OCI-LY7 (cell line): ENCODE measurements around the gene KIF1A. TPM values are rescaled to one million over a fixed set of nuclear protein-coding genes. Genes with fewer than 3 reads are reported as not detected.

Experiments used
- BruUV-seq: library from RNA; stranded (reverse); fragments of 400-500 nt; replicated peaks from 2 replicates; lab custom pipeline; 2021; lab: Mats Ljungman, UMichigan
- CTCF ChIA-PET: fragments of 300-600 bp; sonication (Branson Sonifier 250); formaldehyde crosslinking; loops from one replicate; lab custom pipeline; 2022; ENCODE audit warnings: antibody characterized with exemption; ENCODE audit not compliant: unreplicated experiment; lab: Charles Lee
- POLR2A ChIA-PET: fragments of 300-600 bp; sonication (Branson Sonifier 250); formaldehyde crosslinking; loops from one replicate; lab custom pipeline; 2022; ENCODE audit warnings: antibody characterized with exemption; lab: Charles Lee
- DNase-seq: peaks from one replicate; pipeline ENCODE4 v3.0.0-alpha.2; 2015; ENCODE audit warnings: low spot score
- H2AFZ ChIP-seq: fragments of 200-600 bp; sonication (generic), shearing (Covaris generic); 2 replicates; pipeline ENCODE4 v1.6.1; 2014; ENCODE audit warnings: mild to moderate bottlenecking, antibody characterized with exemption, low read length, moderate library complexity
- H3K27ac ChIP-seq: fragments of 200-600 bp; sonication (generic); 2 replicates; pipeline ENCODE4 v1.5.1; 2014; ENCODE audit warnings: mixed run types, low read depth, mild to moderate bottlenecking, moderate library complexity, low read length, inconsistent platforms; ENCODE audit not compliant: poor library complexity, severe bottlenecking
- H3K36me3 ChIP-seq: fragments of 200-600 bp; sonication (generic); 2 replicates; pipeline ENCODE4 v1.6.1; 2014; ENCODE audit warnings: mild to moderate bottlenecking, antibody characterized with exemption, low read length, moderate library complexity, mixed read lengths; ENCODE audit not compliant: insufficient read depth
- H3K4me1 ChIP-seq: fragments of 200-600 bp; sonication (generic); 2 replicates; pipeline ENCODE4 v1.5.1; 2014; ENCODE audit warnings: mild to moderate bottlenecking, low read length; ENCODE audit not compliant: insufficient read depth, poor library complexity, severe bottlenecking
- H3K4me2 ChIP-seq: fragments of 200-600 bp; sonication (generic); 2 replicates; pipeline ENCODE4 v1.6.1; 2014; ENCODE audit warnings: mild to moderate bottlenecking, low read length
- H3K4me3 ChIP-seq: fragments of 200-600 bp; sonication (generic); 2 replicates; pipeline ENCODE4 v1.5.1; 2014; ENCODE audit warnings: mild to moderate bottlenecking, low read depth, low read length; ENCODE audit not compliant: poor library complexity, severe bottlenecking
- H3K79me2 ChIP-seq: fragments of 200-600 bp; sonication (generic); 2 replicates; pipeline ENCODE4 v1.6.1; 2016; ENCODE audit warnings: low read depth, mild to moderate bottlenecking, low read length, moderate library complexity, mixed read lengths; ENCODE audit not compliant: insufficient read depth
- H3K9me2 ChIP-seq: fragments of 200-600 bp; sonication (generic); 2 replicates; pipeline ENCODE4 v1.6.1; 2016; ENCODE audit warnings: mild to moderate bottlenecking, low read length, mixed read lengths; ENCODE audit not compliant: insufficient read depth
- H3K9me3 ChIP-seq: fragments of 200-600 bp; sonication (generic); 2 replicates; pipeline ENCODE4 v1.6.1; 2014; ENCODE audit warnings: mild to moderate bottlenecking, mixed run types, low read length, mixed read lengths
- H4K20me1 ChIP-seq: fragments of 200-600 bp; sonication (generic); 2 replicates; pipeline ENCODE4 v1.6.1; 2014; ENCODE audit warnings: mild to moderate bottlenecking, antibody characterized with exemption, low read length, moderate library complexity, mixed read lengths; ENCODE audit not compliant: insufficient read depth
- EZH2phosphoT487 ChIP-seq: fragments of 200-600 bp; sonication (generic); IDR thresholded peaks from 2 replicates; pipeline ENCODE4 v1.6.1; 2018; ENCODE audit warnings: low read depth, borderline replicate concordance, mild to moderate bottlenecking, mixed run types, antibody characterized with exemption, low read length, moderate library complexity, mixed read lengths
- intact Hi-C: fragments of 100-400 bp; cut with micrococcal nuclease; formaldehyde crosslinking; loops from one replicate; pipeline ENCODE4 v1.10.0; 2022; ENCODE audit not compliant: unreplicated experiment
- total RNA-seq, 2 experiments: library from RNA; depleted of rRNA in 1 of 2; stranded (reverse); fragments of >200 nt in 1 of 2; shearing (Covaris generic) in 1 of 2; gene quantifications; 2 replicates each; pipeline ENCODE4 v1.2.3, GENCODE V29; 2014 to 2022
- TF ChIP-seq, protein P1 (sequence below): fragments of 200-600 bp; sonication (generic); conservative IDR thresholded peaks from 2 replicates; pipeline ENCODE4 v1.5.1; 2014; ENCODE audit warnings: mild to moderate bottlenecking, antibody characterized with exemption, low read length, moderate library complexity, mixed read lengths

The KIF1A gene
- total RNA-seq, 2 experiments from 2014 or later = not detected

DNA sequence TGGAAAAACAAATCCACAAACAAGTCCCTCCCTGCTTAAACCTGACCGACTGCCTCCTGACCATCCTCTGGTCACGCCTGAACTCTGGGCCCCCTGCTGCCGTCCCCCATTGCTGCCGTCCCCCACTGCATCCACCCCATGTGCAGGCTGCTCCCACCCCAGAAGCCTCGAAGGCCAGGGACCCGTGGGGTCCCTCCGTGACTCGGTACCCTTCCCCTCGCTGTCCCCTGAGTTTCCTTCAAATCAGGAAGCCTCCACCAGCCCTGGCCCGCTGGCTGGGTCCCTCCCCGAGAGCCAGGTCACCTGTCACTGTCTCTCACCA lies 30.7 kb upstream of the KIF1A start:
- ChIA-PET CTCF (no interaction called here), POLR2A (no interaction called here)
- TF ChIP-seq EZH2phosphoT487 = no peak
- TF ChIP-seq, protein P1, sequence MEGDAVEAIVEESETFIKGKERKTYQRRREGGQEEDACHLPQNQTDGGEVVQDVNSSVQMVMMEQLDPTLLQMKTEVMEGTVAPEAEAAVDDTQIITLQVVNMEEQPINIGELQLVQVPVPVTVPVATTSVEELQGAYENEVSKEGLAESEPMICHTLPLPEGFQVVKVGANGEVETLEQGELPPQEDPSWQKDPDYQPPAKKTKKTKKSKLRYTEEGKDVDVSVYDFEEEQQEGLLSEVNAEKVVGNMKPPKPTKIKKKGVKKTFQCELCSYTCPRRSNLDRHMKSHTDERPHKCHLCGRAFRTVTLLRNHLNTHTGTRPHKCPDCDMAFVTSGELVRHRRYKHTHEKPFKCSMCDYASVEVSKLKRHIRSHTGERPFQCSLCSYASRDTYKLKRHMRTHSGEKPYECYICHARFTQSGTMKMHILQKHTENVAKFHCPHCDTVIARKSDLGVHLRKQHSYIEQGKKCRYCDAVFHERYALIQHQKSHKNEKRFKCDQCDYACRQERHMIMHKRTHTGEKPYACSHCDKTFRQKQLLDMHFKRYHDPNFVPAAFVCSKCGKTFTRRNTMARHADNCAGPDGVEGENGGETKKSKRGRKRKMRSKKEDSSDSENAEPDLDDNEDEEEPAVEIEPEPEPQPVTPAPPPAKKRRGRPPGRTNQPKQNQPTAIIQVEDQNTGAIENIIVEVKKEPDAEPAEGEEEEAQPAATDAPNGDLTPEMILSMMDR = no peak
- Histone ChIP-seq H3K4me1 (no peaks in the 10 kb centered on the region), H3K4me3 (no peak overlapping the region), H3K36me3 (no peaks in the 10 kb centered on the region), H2AFZ (no peak overlapping the region), H3K27ac (no peak overlapping the region), H3K9me3 (no peaks in the 10 kb centered on the region), H3K4me2 (no peak overlapping the region), H3K9me2 (no peaks in the 10 kb centered on the region), H3K79me2 (no peaks in the 10 kb centered on the region), H4K20me1 (no peaks in the 10 kb centered on the region)
- intact Hi-C loops = loop anchor here (2.0 kb wide), 1 partner anchor 138 kb away; no protein-coding TSS in a partner anchor
- no peak for DNase-seq
- no TSS peak for BruUV-seq

DNA sequence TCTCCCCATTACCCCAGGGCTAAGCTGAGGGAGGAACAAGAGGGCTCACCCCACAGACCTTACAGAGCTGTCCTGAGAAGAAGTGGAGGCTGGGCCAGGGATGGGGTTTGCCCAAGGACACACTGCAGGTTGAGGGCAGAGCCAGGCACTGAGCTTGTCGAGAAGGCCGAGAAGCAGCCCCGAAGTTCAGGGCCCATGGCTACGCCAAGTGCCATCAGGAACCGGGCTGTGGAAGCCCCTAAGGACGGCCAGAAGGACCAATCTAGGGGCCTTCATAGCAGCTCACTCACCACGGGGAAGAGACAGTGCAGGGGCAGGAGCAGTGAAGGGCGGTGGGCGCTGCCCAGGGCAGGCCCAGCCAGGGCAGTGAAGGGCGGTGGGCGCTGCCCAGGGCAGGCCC lies 30.0 kb upstream of the KIF1A start:
- no peak overlapping the region for H3K27ac ChIP-seq
- no peaks in the 10 kb centered on the region for H4K20me1 ChIP-seq
- no peaks in the 10 kb centered on the region for H3K79me2 ChIP-seq
- no peak overlapping the region for H2AFZ ChIP-seq
- POLR2A ChIA-PET = no interaction called here
- intact Hi-C loops = loop anchor here (2.0 kb wide), 1 partner anchor 139 kb away; no protein-coding TSS in a partner anchor
- H3K4me2 ChIP-seq = no peak overlapping the region
- H3K9me3 ChIP-seq = no peaks in the 10 kb centered on the region
- TF ChIP-seq EZH2phosphoT487 = no peak
- TF ChIP-seq, protein P1 = no peak
- no peaks in the 10 kb centered on the region for H3K9me2 ChIP-seq
- CTCF ChIA-PET = no interaction called here
- no peak overlapping the region for H3K4me3 ChIP-seq
- no peaks in the 10 kb centered on the region for H3K36me3 ChIP-seq
- no peaks in the 10 kb centered on the region for H3K4me1 ChIP-seq
- no peak for DNase-seq
- BruUV-seq = no TSS peak

DNA sequence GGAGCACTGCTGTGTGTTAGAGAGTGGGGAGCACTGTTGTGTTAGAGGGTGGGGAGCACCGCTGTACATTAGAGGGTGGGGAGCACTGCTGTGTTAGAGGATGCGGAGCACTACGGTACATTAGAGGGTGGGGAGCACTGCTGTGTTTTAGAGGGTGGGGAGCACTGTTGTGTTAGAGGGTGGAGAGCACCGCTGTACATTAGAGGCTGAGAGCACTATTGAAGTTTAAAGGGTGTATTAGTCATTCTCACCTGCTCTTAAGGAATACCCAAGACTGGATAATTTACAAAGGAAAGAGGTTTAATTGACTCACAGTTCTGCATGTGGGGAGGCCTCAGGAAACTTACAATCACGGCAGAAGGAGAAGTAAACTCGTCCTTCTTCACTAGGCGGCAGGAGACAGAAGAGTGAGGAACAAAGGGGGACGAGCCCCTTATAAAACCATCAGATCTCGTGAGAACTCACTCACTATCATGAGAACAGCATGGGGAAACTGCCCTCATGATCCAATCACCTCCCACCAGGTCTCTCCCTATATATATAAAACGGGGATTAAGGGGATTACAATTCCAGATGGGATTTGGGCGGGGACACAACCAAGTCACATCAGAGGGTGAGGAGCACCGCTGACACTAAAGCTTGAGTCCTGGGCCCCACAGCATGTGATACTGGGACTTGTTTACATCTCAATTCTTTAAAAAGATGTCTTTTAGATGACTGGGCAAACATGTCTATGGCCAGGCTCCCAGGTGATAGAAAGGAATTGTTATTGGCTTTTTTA lies 29.1 kb upstream of the KIF1A start:
- no peaks in the 10 kb centered on the region for H3K79me2 ChIP-seq
- CTCF ChIA-PET = no interaction called here
- intact Hi-C loops = no loop called here
- H4K20me1 ChIP-seq = no peaks in the 10 kb centered on the region
- no peak overlapping the region for H3K4me3 ChIP-seq
- H3K36me3 ChIP-seq = no peaks in the 10 kb centered on the region
- no peaks in the 10 kb centered on the region for H3K9me3 ChIP-seq
- POLR2A ChIA-PET = no interaction called here
- H2AFZ ChIP-seq = no peak overlapping the region
- no peaks in the 10 kb centered on the region for H3K4me1 ChIP-seq
- no TSS peak for BruUV-seq
- TF ChIP-seq, protein P1 = no peak
- no peak for TF ChIP-seq EZH2phosphoT487
- H3K4me2 ChIP-seq = no peak overlapping the region
- no peak overlapping the region for H3K27ac ChIP-seq
- no peaks in the 10 kb centered on the region for H3K9me2 ChIP-seq
- no peak for DNase-seq
